DND-41 (cell line): ENCODE measurements around the gene ATXN1.

Source experiments
- ATAC-seq: fragments of 200-7000 bp; cut with Tn5 transposase; 3 replicates; pipeline ENCODE4 v1.9.1; 2021; ENCODE audit warnings: low read depth; ENCODE audit not compliant: insufficient read depth
- DNase-seq: peaks from one replicate; pipeline ENCODE4 v3.0.0-alpha.2; 2020
- H2AFZ ChIP-seq: 2 replicates; pipeline ENCODE4 v1.6.0; 2012; ENCODE audit warnings: low read depth, low read length
- H3K27ac ChIP-seq: 2 replicates; pipeline ENCODE4 v1.5.1; 2012; ENCODE audit warnings: low read length, inconsistent platforms
- H3K27me3 ChIP-seq: fragments of 200-600 bp; sonication (generic); 2 replicates; pipeline ENCODE4 v1.6.0; 2012; ENCODE audit warnings: low read length, mild to moderate bottlenecking, inconsistent platforms; ENCODE audit not compliant: insufficient read depth, poor library complexity
- H3K36me3 ChIP-seq: 2 replicates; pipeline ENCODE4 v1.5.1; 2012; ENCODE audit warnings: low read length, inconsistent platforms; ENCODE audit not compliant: insufficient read depth
- H3K4me1 ChIP-seq: 2 replicates; pipeline ENCODE4 v1.5.1; 2012; ENCODE audit warnings: mild to moderate bottlenecking, low read length; ENCODE audit not compliant: insufficient read depth
- H3K4me2 ChIP-seq: 2 replicates; pipeline ENCODE4 v1.6.0; 2012; ENCODE audit warnings: mild to moderate bottlenecking, moderate library complexity, low read length, inconsistent platforms; ENCODE audit not compliant: insufficient read depth
- H3K4me3 ChIP-seq, 2 experiments: fragments of 200-600 bp in 1 of 2; shearing (Covaris generic) in 1 of 2; 2 replicates each; pipeline ENCODE4 v1.5.1; 2012 to 2016; ENCODE audit warnings: inconsistent platforms in 2 of 2, low read length in 2 of 2, mild to moderate bottlenecking in 2 of 2, low read depth in 1 of 2, moderate library complexity in 1 of 2
- H3K79me2 ChIP-seq: 2 replicates; pipeline ENCODE4 v1.6.0; 2012; ENCODE audit warnings: low read length, inconsistent platforms; ENCODE audit not compliant: insufficient read depth
- H3K9ac ChIP-seq: 2 replicates; pipeline ENCODE4 v1.6.0; 2012; ENCODE audit warnings: low read depth, mild to moderate bottlenecking, inconsistent platforms, low read length, moderate library complexity
- H3K9me3 ChIP-seq: 2 replicates; pipeline ENCODE4 v1.5.1; 2012; ENCODE audit warnings: low read length, moderate library complexity, mild to moderate bottlenecking, inconsistent platforms; ENCODE audit not compliant: insufficient read depth, severe bottlenecking
- H4K20me1 ChIP-seq: 2 replicates; pipeline ENCODE4 v1.6.0; 2012; ENCODE audit warnings: low read length; ENCODE audit not compliant: insufficient read depth
- CTCF ChIP-seq: IDR thresholded peaks from 2 replicates; pipeline ENCODE4 v1.5.1; 2012; ENCODE audit warnings: borderline replicate concordance, low read length, moderate library complexity, mild to moderate bottlenecking; ENCODE audit not compliant: poor library complexity, severe bottlenecking; ENCODE audit errors: extremely low read depth
- EZH2 ChIP-seq: IDR thresholded peaks from 3 replicates; pipeline ENCODE4 v1.6.1; 2012; ENCODE audit warnings: borderline replicate concordance, low read depth, mild to moderate bottlenecking, moderate library complexity, low read length, inconsistent platforms; ENCODE audit not compliant: severe bottlenecking

Gene ATXN1

GRCh38 chr6:16473908-16474771 is 287.1 kb downstream of the ATXN1 start:
- Histone ChIP-seq H3K9me3 (no peaks in the 10 kb centered on the region), H3K79me2 (no peaks in the 10 kb centered on the region), H3K27me3 (no peaks in the 10 kb centered on the region), H3K27ac (no peak overlapping the region), H4K20me1 (no peaks in the 10 kb centered on the region), H2AFZ (no peak overlapping the region), H3K4me1 (no peaks in the 10 kb centered on the region), H3K4me3 (no peak overlapping the region), H3K36me3 (no peaks in the 10 kb centered on the region), H3K9ac (no peak overlapping the region), H3K4me2 (no peak overlapping the region)
- ATAC-seq (no peak), DNase-seq (no peak)
- TF ChIP-seq EZH2 = no peak
- no peak for TF ChIP-seq CTCF

GRCh38 chr6:16473184-16473907 is 287.9 kb downstream of the ATXN1 start:
- H3K4me3 ChIP-seq = no peak overlapping the region

GRCh38 chr6:16472349-16473069 is 288.8 kb downstream of the ATXN1 start:
- Histone ChIP-seq H3K9ac (no peak overlapping the region), H3K4me2 (no peak overlapping the region), H3K4me3 (no peak overlapping the region), H2AFZ (no peak overlapping the region), H3K4me1 (no peaks in the 10 kb centered on the region), H3K36me3 (no peaks in the 10 kb centered on the region), H3K9me3 (no peaks in the 10 kb centered on the region), H3K79me2 (no peaks in the 10 kb centered on the region), H3K27me3 (no peaks in the 10 kb centered on the region), H4K20me1 (no peaks in the 10 kb centered on the region), H3K27ac (no peak overlapping the region)
- TF ChIP-seq CTCF = no peak
- TF ChIP-seq EZH2 = no peak
- ATAC-seq (no peak), DNase-seq (no peak)

More at GRCh38 chr6:16473184-16473907, 287.9 kb downstream of the ATXN1 start:
- Histone ChIP-seq H3K79me2 (no peaks in the 10 kb centered on the region), H3K4me1 (no peaks in the 10 kb centered on the region), H3K9ac (no peak overlapping the region), H3K4me2 (no peak overlapping the region), H3K9me3 (no peaks in the 10 kb centered on the region), H4K20me1 (no peaks in the 10 kb centered on the region), H2AFZ (no peak overlapping the region), H3K36me3 (no peaks in the 10 kb centered on the region), H3K27ac (no peak overlapping the region), H3K27me3 (no peaks in the 10 kb centered on the region)
- ATAC-seq = no peak
- TF ChIP-seq EZH2 (no peak), CTCF (no peak)
- DNase-seq = no peak
